NOMO-1 treated with DMSO at 0.1 percent for 48 hours (cell line): ENCODE data around the gene CRLF3.
"Not testable (repeated sequence)": the region's sequence is repeated elsewhere in the genome, so short reads cannot be mapped to it uniquely, and the experiment has no call there.

Source experiments
- DNase-seq: peaks from one replicate; lab custom pipeline; 2025; ENCODE audit not compliant: unreplicated experiment; lab: John Stamatoyannopoulos, UW

CRLF3 gene

DNA sequence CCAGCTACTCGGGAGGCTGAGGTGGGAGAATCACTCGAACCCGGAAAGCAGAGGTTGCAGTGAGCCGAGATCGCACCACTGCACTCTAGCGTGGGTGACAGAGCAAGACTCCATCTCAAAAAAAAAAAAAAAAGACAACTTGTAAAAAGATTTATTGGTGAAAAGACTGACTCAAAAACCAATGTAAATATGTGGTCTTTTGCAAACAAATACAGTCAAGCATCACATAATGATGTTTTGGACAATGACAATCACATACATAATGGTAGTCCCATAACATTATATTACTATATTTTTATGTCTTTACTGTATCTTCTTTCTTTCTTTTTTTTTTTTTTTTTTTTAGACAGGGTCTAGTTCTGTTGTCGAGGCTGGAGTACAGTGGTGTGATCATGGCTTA is 8.3 kb downstream of the CRLF3 start:
- DNase-seq, result no peak

- DNase-seq, result peak; percentile 67
These were observed 9.6 kb downstream of the CRLF3 start for GRCh38 chr17:30814860-30815259.

DNA sequence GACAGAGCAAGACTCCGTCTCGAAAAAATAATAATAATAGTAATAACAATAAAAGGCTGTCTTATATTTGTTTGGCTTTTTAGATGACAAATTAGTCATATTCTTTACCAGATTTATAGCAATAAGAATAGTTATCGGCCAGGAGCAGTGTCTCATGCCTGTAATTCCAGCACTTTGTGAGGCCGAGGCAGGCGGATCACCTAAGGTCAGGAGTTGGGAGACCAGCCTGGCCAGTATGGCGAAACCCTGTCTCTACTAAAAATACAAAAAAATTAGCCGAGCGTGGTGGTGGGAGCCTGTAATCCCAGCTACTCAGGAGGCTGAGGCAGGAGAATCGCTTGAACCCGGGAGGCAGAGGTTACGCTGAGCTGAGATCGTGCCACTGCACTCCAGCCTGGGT is 10.3 kb downstream of the CRLF3 start:
- DNase-seq, result not testable (repeated sequence)

DNA sequence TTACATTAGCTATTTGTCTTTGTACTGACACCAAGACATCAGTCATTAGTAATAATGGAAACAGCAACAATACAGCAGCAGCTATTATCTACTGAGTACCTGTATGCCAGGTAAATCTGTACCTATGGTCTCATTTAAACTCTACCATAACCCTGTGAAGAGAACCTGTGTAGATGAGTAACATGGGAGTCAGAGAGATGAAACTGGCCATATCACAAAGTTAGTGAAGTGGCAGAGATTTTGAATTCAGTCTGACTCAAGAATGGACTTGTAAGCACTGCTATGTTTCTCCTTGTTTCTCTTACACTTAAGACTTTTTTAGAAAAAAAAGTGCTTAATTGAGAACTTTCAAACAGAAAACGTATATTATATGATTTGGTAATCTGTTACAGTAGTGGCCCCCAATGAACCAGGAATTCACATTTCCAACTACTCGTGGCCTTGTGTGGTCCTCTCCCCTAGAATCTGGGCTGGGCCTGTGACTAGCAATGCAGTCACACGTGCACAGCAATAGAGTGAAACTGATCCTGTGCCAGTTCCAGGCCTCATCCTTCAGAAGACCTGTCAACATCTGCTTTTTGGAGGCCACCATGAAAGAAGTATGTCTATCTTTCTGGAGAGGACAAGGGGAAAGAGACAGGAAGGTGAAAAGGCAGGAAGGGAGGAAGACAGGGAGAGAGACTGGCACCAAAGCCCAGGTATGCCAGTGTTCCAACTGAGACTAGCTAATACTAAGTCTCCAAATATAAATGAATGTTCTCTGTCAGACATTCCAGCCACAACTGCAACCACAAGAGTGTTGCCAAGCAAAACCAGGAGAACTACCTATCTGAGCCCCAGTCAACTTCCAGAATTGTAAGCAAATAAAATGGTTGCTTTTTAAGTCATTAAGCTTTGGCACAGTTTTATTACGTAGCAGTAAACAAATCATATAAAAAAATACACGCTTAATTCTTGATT is 12.0 kb downstream of the CRLF3 start:
- DNase-seq, result no peak

- DNase-seq, result no peak
These were observed 14.6 kb downstream of the CRLF3 start for GRCh38 chr17:30809867-30810266.

DNA sequence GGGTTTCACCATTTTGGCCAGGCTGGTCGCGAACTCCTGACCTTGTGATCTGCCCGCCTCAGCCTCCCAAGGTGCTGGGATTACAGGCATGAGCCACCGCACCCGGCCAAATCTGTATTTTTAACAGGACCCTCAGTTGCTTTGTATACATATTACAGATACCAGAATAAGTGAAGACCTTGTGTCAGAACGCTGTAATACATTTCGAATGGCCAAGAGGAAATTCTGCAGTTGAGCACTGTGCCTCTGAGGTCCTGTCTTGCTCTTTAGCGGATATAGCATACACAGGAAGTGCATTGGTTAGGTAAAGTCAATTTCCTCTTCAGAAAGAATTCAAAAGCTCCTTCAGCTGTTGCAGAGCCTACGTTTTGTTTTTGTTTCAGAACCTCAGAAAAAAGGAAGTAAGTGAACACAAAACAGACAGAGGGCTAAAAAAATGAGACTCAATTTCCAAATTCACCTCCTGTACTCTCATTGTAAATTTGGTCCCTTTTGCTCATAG is 15.7 kb downstream of the CRLF3 start:
- peak; percentile 98 for DNase-seq

DNA sequence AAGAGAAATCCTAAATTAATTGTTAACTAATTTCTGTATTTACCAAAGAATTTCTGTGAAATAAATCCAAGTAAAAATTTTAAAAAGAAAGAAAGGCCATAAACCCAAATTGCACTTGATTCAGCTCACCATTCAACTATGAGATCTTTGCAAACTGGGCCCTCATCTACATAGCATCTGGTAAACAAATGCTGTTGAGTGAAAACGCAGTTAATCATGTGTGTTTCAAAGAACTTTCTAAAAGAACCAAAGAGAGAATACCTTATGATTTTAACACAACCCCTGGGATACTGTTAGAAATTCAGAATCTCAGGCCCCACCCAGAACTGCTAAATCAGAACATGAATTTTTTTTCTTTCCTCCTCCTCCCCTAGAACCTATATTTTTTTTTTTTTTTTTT is 16.6 kb downstream of the CRLF3 start:
- no peak for DNase-seq

GRCh38 chr17:30805944-30806456 is 18.5 kb downstream of the CRLF3 start:
- no peak for DNase-seq

DNA sequence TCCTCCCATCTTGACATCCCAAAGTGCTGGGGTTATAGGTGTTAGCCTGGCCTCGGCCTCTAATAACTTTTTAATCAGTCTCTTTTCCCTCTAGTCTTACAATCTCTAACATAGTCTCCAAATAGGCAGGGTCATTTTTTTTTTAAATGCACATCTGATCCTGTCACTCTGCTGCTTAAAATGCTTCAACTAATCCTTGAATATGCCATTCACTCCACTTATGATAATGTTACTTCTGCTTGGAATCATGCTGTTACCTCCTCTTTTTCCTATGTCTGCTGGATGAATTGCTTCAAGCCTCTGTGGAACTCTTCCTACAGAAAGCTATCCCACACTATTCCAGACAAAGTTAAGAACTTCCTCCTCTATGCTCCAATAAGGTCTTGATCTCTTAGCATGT is 22.8 kb downstream of the CRLF3 start:
- DNase-seq, result no peak

- DNase-seq, result no peak
These were observed 28.5 kb downstream of the CRLF3 start for GRCh38 chr17:30796016-30796415.

DNA sequence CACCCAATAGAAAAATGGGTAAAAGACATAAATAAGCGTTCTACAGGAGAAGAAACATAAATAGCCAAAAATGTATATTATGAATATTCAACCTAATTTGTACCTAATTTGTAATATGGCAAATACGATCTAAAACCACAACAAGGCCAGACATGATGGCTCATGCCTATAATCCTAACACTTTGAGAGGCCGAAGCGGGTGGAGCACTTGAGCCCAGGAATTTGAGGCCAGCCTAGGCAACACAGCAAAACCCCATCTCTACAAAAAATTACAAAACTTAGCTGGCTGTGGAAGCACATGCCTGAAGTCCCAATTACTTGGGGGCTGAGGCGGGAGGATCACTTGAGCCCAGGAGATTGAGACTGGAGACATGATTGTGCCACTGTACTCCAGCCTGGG is 30.1 kb downstream of the CRLF3 start:
- DNase-seq, result no peak

DNA sequence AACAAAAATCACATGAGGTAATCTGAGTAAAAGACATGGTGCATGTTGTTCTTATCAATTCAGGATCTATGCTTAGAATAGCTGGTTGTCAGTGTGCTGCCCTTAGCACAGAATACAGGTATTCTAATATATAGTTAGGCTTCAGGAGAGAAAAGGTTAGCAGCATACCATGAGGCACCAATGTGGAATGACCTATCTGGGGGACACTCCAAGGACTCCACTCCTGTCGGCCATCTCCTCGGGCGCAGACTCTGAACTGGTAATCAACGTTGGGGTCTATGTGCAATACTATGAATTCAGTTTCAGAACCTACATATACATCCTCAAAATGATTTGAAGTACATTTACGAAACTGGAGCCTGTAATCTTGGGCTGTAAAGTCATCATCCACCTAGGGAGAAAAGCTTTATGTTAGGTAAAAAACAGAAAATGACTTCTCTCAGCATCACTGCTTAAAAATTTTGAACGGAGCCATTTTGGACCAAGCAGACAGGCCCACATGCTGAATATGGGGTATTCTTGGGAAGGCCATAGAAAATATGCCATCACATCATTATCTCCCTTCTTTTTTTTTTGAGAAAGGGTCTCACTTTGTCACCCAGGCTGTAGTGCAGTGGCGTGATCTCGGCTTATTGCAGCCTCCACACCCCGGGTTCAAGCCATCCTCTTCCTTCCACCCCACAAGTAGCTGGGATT is 31.1 kb downstream of the CRLF3 start:
- DNase-seq, result no peak

DNA sequence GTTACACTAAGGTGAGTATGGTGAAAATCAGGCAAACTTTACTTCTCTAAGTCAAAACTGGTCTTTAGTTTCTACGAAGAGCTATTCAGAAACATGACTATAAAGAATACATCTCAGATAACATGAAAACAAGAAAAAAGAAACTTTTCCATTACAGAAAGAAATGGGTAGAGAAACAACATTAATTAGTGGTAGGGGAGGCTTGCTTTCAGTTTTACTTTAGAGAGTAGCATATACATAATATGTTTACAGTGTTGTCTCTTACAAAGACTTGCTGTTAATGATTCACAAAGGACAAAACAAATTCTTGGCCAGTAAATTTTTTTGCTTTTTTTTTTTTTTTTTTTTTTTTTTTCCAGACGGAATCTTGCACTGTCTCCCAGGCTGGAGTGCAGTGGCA is 34.2 kb downstream of the CRLF3 start:
- no peak for DNase-seq

DNA sequence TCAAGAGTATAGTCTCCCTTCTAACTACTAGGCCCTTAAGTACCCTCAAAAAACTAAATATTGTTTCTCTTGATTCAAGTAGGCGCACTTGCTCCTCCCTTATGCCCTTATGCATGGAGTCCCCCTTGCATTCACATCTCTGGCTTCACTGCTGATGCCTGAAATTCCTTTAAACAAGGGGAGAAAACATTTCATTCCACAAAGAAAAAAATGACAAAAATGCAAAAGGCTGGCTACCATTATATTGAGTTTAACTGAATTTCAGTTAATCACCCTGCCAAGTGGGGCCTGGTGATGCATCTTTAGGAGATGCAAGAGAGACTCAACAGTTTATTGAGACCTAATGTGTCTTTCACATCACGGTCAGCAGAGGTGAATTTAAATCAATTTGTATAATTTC is 35.6 kb downstream of the CRLF3 start:
- no peak for DNase-seq

GRCh38 chr17:30782206-30782605 is 42.3 kb downstream of the CRLF3 start:
- no peak for DNase-seq

- DNase-seq, result no peak
These were observed 44.1 kb downstream of the CRLF3 start for GRCh38 chr17:30780343-30780742.

- not testable (repeated sequence) for DNase-seq
These were observed 55.7 kb downstream of the CRLF3 start for GRCh38 chr17:30768771-30769170.

GRCh38 chr17:30767641-30768404 is 56.7 kb downstream of the CRLF3 start:
- not testable (repeated sequence) for DNase-seq

GRCh38 chr17:30761060-30761459 is 63.4 kb downstream of the CRLF3 start:
- DNase-seq, result no peak

- DNase-seq, result not testable (repeated sequence)
These were observed 71.2 kb downstream of the CRLF3 start for GRCh38 chr17:30753291-30753690.

DNA sequence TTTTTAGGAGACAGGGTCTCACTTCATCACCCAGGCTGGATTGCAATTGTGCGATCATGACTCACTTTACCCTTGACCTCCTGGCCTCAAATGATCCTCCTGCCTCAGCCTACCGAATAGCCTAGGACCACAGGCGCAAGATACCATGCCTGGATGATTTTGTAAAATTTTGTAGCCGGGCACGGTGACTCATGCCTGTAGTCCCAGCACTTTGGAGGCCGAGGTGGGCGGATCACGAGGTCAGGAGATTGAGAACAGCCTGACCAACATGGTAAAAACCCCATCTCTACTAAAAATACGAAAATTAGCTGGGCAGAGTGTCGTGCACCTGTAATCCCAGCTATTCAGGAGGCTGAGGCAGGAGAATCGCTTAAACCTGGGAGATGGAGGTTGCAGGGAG is 73.5 kb downstream of the CRLF3 start:
- DNase-seq, result not testable (repeated sequence)
